ENCODE results near the gene CELSR2. TPM values are rescaled to one million over a fixed set of nuclear protein-coding genes. Genes with fewer than 3 reads are reported as not detected.

CELSR2 gene
- total RNA-seq, 4 donors from 2014 or later: 1.6 to 2.6 (median 1.9) TPM

- TF ChIP-seq CTCF (IDR thresholded peaks at IDR 0.05): no peak
- no peak for DNase-seq (ENCODE audit: low spot score)
- no peak for ATAC-seq (ENCODE audit: low FRiP score)
Observed at GRCh38 chr1:109246141-109246551, 3.2 kb upstream of the CELSR2 start.

DNA sequence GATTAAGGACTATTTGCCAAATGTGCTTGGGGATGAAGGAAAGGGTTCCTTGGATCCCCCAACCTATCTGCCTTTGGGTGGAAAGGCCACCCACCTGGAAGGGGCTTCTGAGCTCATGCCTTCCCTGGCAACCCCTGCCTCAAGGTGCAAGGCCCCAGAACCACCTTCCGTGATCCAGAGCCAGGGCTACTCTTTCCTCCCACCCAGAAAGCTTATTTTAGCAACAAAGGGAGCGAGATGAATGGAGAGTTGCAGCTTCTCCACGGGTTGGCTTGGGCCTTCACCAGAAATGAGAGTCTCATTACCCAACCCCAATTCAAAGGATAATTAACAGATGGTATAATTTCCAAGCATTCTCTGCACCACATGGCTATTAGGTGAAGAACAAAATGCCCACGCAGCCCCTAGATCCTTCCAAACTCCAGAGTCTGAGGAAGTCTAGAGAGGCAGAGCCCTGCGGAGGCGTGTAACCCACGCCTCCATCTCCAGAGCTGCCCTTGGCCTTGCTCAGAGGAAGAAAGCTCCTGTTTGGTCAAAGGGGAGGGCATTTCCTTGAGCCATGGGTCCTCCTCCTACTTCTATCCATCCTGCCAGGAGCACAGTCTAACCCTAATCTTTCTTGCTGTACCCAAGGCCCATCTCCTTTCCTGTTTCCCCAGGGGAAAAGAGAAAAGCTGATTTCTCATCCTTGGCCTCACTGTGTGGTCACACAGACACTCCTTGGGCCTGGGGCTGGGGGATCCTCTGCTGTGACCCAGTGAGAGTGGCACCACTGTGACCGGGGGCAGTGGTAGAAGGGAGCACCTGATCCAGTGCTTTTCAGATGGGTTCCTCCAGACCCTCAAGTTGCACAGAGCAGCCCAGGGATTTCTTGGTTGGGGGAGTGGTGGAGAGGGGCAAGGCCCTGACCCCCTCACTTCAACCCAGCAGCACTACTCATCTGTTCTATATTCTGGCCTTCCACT, 1.7 kb upstream of the CELSR2 start:
- TF ChIP-seq CTCF (IDR thresholded peaks at IDR 0.05): no peak
- no peak for ATAC-seq (ENCODE audit: low FRiP score)
- DNase-seq (ENCODE audit: low spot score): no peak

GRCh38 chr1:109248444-109248796, 919 bp upstream of the CELSR2 start:
- ATAC-seq (ENCODE audit: low FRiP score) (no peak), DNase-seq (ENCODE audit: low spot score) (no peak)
- no peak for TF ChIP-seq CTCF (IDR thresholded peaks at IDR 0.05)

- no peak for TF ChIP-seq CTCF (IDR thresholded peaks at IDR 0.05)
- DNase-seq (ENCODE audit: low spot score) (no peak), ATAC-seq (ENCODE audit: low FRiP score) (peak; percentile 37)
Observed at GRCh38 chr1:109249654-109250401, 489 bp downstream of the CELSR2 start.

DNA sequence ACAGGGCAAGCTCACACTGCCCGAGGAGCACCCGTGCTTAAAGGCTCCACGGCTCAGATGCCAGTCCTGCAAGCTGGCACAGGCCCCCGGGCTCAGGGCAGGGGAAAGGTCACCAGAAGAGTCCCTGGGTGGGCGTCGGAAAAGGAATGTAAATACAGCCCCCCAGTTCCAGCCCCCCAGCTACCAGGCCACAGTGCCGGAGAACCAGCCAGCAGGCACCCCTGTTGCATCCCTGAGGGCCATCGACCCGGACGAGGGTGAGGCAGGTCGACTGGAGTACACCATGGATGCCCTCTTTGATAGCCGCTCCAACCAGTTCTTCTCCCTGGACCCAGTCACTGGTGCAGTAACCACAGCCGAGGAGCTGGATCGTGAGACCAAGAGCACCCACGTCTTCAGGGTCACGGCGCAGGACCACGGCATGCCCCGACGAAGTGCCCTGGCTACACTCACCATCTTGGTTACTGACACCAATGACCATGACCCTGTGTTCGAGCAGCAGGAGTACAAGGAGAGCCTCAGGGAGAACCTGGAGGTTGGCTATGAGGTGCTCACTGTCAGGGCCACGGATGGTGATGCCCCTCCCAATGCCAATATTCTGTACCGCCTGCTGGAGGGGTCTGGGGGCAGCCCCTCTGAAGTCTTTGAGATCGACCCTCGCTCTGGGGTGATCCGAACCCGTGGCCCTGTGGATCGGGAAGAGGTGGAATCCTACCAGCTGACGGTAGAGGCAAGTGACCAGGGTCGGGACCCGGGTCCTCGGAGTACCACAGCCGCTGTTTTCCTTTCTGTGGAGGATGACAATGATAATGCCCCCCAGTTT, 1.3 kb downstream of the CELSR2 start:
- DNase-seq (ENCODE audit: low spot score): no peak
- no peak for ATAC-seq (ENCODE audit: low FRiP score)

More for the DNA sequence above, 1.3 kb downstream of the CELSR2 start:
- no peak for TF ChIP-seq CTCF (IDR thresholded peaks at IDR 0.05)
